ENCODE data around the gene ANAPC5. TPM values are rescaled to one million over a fixed set of nuclear protein-coding genes. Genes with fewer than 3 reads are reported as not detected.

Gene ANAPC5
- polyA plus RNA-seq, 3 donors = 67.3 to 161 (median 114) TPM

DNA sequence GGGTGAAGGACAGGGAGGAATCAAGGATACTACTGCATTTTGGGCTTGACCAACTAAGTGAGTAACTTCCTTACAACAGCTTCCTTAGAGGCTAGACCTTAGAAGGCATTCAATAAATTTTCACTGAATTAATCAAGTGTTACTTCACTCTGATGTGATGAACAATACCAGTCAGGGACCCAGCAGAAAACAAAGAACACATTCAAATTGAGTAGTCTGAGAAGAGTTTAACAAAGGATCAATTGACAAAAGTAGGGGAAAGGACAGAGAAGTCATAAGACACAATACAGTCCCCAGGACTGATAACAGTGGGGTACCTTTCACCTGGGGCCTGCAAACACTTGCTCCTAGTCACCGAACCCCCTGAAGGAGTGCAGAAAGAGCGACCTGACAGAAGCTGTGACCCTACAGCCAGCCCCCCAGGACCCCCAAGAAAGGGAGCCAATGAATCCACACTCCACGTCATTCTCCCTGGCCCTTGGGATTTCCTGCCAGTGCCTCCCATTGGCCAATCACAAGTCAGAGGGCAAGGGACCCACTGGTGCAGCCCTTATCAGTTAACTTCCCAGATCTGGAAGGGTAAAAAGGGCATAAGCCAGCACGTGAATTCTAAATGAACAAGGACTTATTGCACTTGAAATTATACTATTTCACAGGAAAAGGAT lies 6.9 kb downstream of the ANAPC5 start:
- Histone ChIP-seq H3K79me2 (ENCODE audit: insufficient read depth, low read length) (peaks cover 53% of the 10 kb centered on the region), H4K20me1 (ENCODE audit: insufficient read depth, low read length) (peaks cover 23% of the 10 kb centered on the region), H3K9me3 (replicated peaks in 1 of 2; ENCODE audit: control insufficient read depth in 1 of 2, insufficient read depth in 1 of 2, low read length in 2 of 2) (no peaks in the 10 kb centered on the region), H3K4me2 (replicated peaks; ENCODE audit: extremely low read depth, low read length, poor library complexity, severe bottlenecking) (no peak overlapping the region), H3K27me3 (ENCODE audit: control insufficient read depth in 2 of 2, insufficient read depth in 2 of 2, low read length in 2 of 2) (no peaks in the 10 kb centered on the region), H3K4me3 (replicated peaks in 1 of 3; ENCODE audit: low read depth in 2 of 3, low read length in 3 of 3) (no peak overlapping the region), H3K4me1 (ENCODE audit: control insufficient read depth in 1 of 2, insufficient read depth in 2 of 2, low read length in 2 of 2) (no peaks in the 10 kb centered on the region), H3K27ac (ENCODE audit: low read depth in 1 of 2, low read length in 2 of 2) (no peak overlapping the region), H3K9ac (ENCODE audit: insufficient read depth, low read length, poor library complexity, severe bottlenecking) (no peak overlapping the region), H2AFZ (ENCODE audit: insufficient read depth, low read depth, low read length, poor library complexity, severe bottlenecking) (no peak overlapping the region), H3K36me3 (replicated peaks in 1 of 2; ENCODE audit: control insufficient read depth in 1 of 2, insufficient read depth in 2 of 2, low read length in 2 of 2) (peaks cover 66 to 80% of the 10 kb centered on the region in 2 donors)
- H3K27ac Mint-ChIP-seq = peak overlapping the region in 1 of 7 donors; percentile 52
- DNase-seq = no peak
- TF ChIP-seq, protein P1, sequence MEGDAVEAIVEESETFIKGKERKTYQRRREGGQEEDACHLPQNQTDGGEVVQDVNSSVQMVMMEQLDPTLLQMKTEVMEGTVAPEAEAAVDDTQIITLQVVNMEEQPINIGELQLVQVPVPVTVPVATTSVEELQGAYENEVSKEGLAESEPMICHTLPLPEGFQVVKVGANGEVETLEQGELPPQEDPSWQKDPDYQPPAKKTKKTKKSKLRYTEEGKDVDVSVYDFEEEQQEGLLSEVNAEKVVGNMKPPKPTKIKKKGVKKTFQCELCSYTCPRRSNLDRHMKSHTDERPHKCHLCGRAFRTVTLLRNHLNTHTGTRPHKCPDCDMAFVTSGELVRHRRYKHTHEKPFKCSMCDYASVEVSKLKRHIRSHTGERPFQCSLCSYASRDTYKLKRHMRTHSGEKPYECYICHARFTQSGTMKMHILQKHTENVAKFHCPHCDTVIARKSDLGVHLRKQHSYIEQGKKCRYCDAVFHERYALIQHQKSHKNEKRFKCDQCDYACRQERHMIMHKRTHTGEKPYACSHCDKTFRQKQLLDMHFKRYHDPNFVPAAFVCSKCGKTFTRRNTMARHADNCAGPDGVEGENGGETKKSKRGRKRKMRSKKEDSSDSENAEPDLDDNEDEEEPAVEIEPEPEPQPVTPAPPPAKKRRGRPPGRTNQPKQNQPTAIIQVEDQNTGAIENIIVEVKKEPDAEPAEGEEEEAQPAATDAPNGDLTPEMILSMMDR (IDR thresholded peaks at IDR 0.05) = no peak
- WGBS (ENCODE audit: insufficient coverage) = no CpG with 5 or more reads among the region's 4 CpGs
- H3K4me1 Mint-ChIP-seq = peaks cover 4% of the 10 kb centered on the region
- no peak overlapping the region for H3K4me3 Mint-ChIP-seq
- H3K9me3 Mint-ChIP-seq = no peaks in the 10 kb centered on the region
- intact Hi-C loops (cut with micrococcal nuclease) = loop anchor here in 1 of 2 donors (10.0 kb wide), 1 partner anchor 50 kb away; no protein-coding TSS in a partner anchor
- peaks cover 0 to 1% (median 0%) of the 10 kb centered on the region in 3 donors for H3K27me3 Mint-ChIP-seq (ENCODE audit: low read depth in 3 of 3)
- peaks cover 66 to 81% of the 10 kb centered on the region in 2 donors for H3K36me3 Mint-ChIP-seq

DNA sequence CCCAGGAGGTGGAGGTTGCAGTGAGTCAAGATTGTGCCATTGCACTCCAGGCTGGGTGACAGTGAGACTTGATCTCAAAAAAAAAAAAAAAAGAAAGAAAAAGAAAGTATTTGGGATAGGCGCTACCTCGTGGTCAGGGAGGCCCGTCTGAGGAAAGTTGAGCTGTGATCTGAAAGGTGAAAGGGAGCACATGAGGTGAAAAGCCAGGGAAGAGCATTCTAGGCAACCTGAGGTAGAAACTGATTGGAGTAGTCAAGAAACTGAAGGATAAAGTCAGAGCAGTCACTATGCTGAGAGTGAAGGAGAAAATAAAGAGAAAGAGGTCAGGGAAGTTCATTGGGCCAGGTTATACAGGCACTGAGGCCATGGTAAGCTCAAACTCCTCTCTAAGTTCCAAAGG lies 7.7 kb downstream of the ANAPC5 start:
- Histone ChIP-seq H3K79me2 (ENCODE audit: insufficient read depth, low read length) (peaks cover 45% of the 10 kb centered on the region), H2AFZ (ENCODE audit: insufficient read depth, low read depth, low read length, poor library complexity, severe bottlenecking) (no peak overlapping the region), H3K4me3 (replicated peaks in 1 of 3; ENCODE audit: low read depth in 2 of 3, low read length in 3 of 3) (no peak overlapping the region), H3K4me2 (replicated peaks; ENCODE audit: extremely low read depth, low read length, poor library complexity, severe bottlenecking) (no peak overlapping the region), H3K36me3 (replicated peaks in 1 of 2; ENCODE audit: control insufficient read depth in 1 of 2, insufficient read depth in 2 of 2, low read length in 2 of 2) (peaks cover 72 to 88% of the 10 kb centered on the region in 2 donors), H3K4me1 (ENCODE audit: control insufficient read depth in 1 of 2, insufficient read depth in 2 of 2, low read length in 2 of 2) (no peaks in the 10 kb centered on the region), H3K27ac (ENCODE audit: low read depth in 1 of 2, low read length in 2 of 2) (no peak overlapping the region), H4K20me1 (ENCODE audit: insufficient read depth, low read length) (peaks cover 23% of the 10 kb centered on the region), H3K9me3 (replicated peaks in 1 of 2; ENCODE audit: control insufficient read depth in 1 of 2, insufficient read depth in 1 of 2, low read length in 2 of 2) (no peaks in the 10 kb centered on the region), H3K9ac (ENCODE audit: insufficient read depth, low read length, poor library complexity, severe bottlenecking) (no peak overlapping the region), H3K27me3 (ENCODE audit: control insufficient read depth in 2 of 2, insufficient read depth in 2 of 2, low read length in 2 of 2) (no peaks in the 10 kb centered on the region)
- Mint-ChIP-seq H3K4me3 (no peak overlapping the region), H3K36me3 (peaks cover 71 to 87% of the 10 kb centered on the region in 2 donors), H3K27ac (peak overlapping the region in 3 of 7 donors; percentile 9 to 76 (median 52)), H3K4me1 (peaks cover 1% of the 10 kb centered on the region), H3K27me3 (ENCODE audit: low read depth in 3 of 3) (peaks cover 0 to 1% (median 0%) of the 10 kb centered on the region in 3 donors), H3K9me3 (no peaks in the 10 kb centered on the region)
- intact Hi-C loops (cut with micrococcal nuclease) = loop anchor here in 1 of 2 donors (10.0 kb wide), 1 partner anchor 50 kb away; no protein-coding TSS in a partner anchor
- TF ChIP-seq, protein P1 (IDR thresholded peaks at IDR 0.05) = no peak
- DNase-seq = no peak
- 81% methylated on average over 3 of the region's 3 CpGs for WGBS (ENCODE audit: insufficient coverage)
